Neuronal stem cell (in vitro differentiated cells): ENCODE measurements around the gene EIF4E3.

ENCODE experiments used
- DNase-seq: peaks from one replicate; pipeline ENCODE4 v3.0.0-alpha.2; 2013; ENCODE audit warnings: low spot score
- H2AFZ ChIP-seq: one replicate; pipeline ENCODE4 v1.6.1; 2013; ENCODE audit warnings: mild to moderate bottlenecking, low read length, inconsistent platforms
- H2AK5ac ChIP-seq: 2 replicates; pipeline ENCODE4 v1.6.1; 2013; ENCODE audit warnings: low read depth, mild to moderate bottlenecking, inconsistent platforms, low read length, moderate library complexity, mixed read lengths
- H2BK120ac ChIP-seq: 2 replicates; pipeline ENCODE4 v1.6.1; 2013; ENCODE audit warnings: low read depth, mild to moderate bottlenecking, inconsistent platforms, low read length, moderate library complexity, mixed read lengths
- H2BK12ac ChIP-seq: one replicate; pipeline ENCODE4 v1.6.1; 2013; ENCODE audit warnings: low read length, inconsistent platforms
- H2BK15ac ChIP-seq: 2 replicates; pipeline ENCODE4 v1.6.1; 2013; ENCODE audit warnings: mild to moderate bottlenecking, low read length, inconsistent platforms, mixed read lengths
- H2BK5ac ChIP-seq: one replicate; pipeline ENCODE4 v1.6.1; 2013; ENCODE audit warnings: inconsistent platforms, mild to moderate bottlenecking, low read length, moderate library complexity
- H3K14ac ChIP-seq: one replicate; pipeline ENCODE4 v1.6.1; 2013; ENCODE audit warnings: low read length, inconsistent platforms
- H3K18ac ChIP-seq: 2 replicates; pipeline ENCODE4 v1.6.1; 2013; ENCODE audit warnings: low read length, inconsistent platforms
- H3K23ac ChIP-seq: 2 replicates; pipeline ENCODE4 v1.6.1; 2013; ENCODE audit warnings: low read depth, mild to moderate bottlenecking, mixed read lengths, low read length, inconsistent platforms; ENCODE audit not compliant: poor library complexity
- H3K27ac ChIP-seq: replicated peaks from 3 replicates; pipeline ENCODE4 v1.5.1; 2013; ENCODE audit warnings: low read length, inconsistent platforms
- H3K27me3 ChIP-seq, 3 experiments: 2 replicates each; pipeline ENCODE4 v1.6.1; 2013; ENCODE audit warnings: low read length in 3 of 3, mild to moderate bottlenecking in 2 of 3, inconsistent platforms in 1 of 3, low read depth in 1 of 3, mixed read lengths in 1 of 3, moderate library complexity in 1 of 3; ENCODE audit not compliant: control insufficient read depth in 3 of 3, insufficient read depth in 3 of 3
- H3K36me3 ChIP-seq, 2 donors: replicated peaks in 1 of 2; 2 replicates each; pipeline ENCODE4 v1.6.1; 2013; ENCODE audit warnings: low read length in 2 of 2; ENCODE audit not compliant: control insufficient read depth in 2 of 2, insufficient read depth in 2 of 2
- H3K4ac ChIP-seq: 2 replicates; pipeline ENCODE4 v1.6.1; 2013; ENCODE audit warnings: inconsistent platforms, mild to moderate bottlenecking, low read length, moderate library complexity
- H3K4me1 ChIP-seq, 2 donors: 1 replicate in 1 of 2; 2 replicates in 1 of 2; pipeline ENCODE4 v1.6.1; 2013; ENCODE audit warnings: low read length in 2 of 2, low read depth in 1 of 2; ENCODE audit not compliant: control insufficient read depth in 2 of 2, insufficient read depth in 1 of 2
- H3K4me2 ChIP-seq: one replicate; pipeline ENCODE4 v1.6.1; 2013; ENCODE audit warnings: mild to moderate bottlenecking, low read length, inconsistent platforms; ENCODE audit not compliant: insufficient read depth, poor library complexity, severe bottlenecking
- H3K4me3 ChIP-seq, 2 donors: 2 replicates each; pipeline ENCODE4 v1.5.1; 2013; ENCODE audit warnings: low read length in 2 of 2, mild to moderate bottlenecking in 2 of 2, inconsistent platforms in 1 of 2, moderate library complexity in 1 of 2
- H3K79me1 ChIP-seq: one replicate; pipeline ENCODE4 v1.6.1; 2013; ENCODE audit warnings: low read depth, mild to moderate bottlenecking, inconsistent platforms, low read length, moderate library complexity
- H3K9ac ChIP-seq: one replicate; pipeline ENCODE4 v1.6.1; 2013; ENCODE audit warnings: mild to moderate bottlenecking, low read depth, low read length, inconsistent platforms; ENCODE audit not compliant: poor library complexity
- H3K9me3 ChIP-seq, 2 donors: replicated peaks in 1 of 2; 2 replicates each; pipeline versions ENCODE3 to v1.6.1; 2013; ENCODE audit warnings: low read length in 2 of 2, mild to moderate bottlenecking in 2 of 2, inconsistent platforms in 1 of 2, low read depth in 1 of 2, mixed read lengths in 1 of 2, moderate library complexity in 1 of 2; ENCODE audit not compliant: control insufficient read depth in 2 of 2, insufficient read depth in 1 of 2
- H4K8ac ChIP-seq: one replicate; pipeline ENCODE4 v1.6.1; 2013; ENCODE audit warnings: low read depth, mild to moderate bottlenecking, inconsistent platforms, low read length, moderate library complexity
- H4K91ac ChIP-seq: one replicate; pipeline ENCODE4 v1.6.1; 2013; ENCODE audit warnings: low read length, low read depth, mild to moderate bottlenecking, inconsistent platforms; ENCODE audit not compliant: poor library complexity
- WGBS, 2 donors: extraction: QIAGEN DNeasy Blood & Tissue Kit; methylation state at CpG; one replicate each; pipeline ENCODE4 v1.1.7; 2013; ENCODE audit warnings: missing lambda C conversion rate in 2 of 2, mixed read lengths in 1 of 2; ENCODE audit not compliant: insufficient read length in 2 of 2, insufficient replicate concordance in 1 of 2; ENCODE audit errors: extremely low coverage in 2 of 2; 5-methylcytosine and 5-hydroxymethylcytosine counted together

EIF4E3 gene

DNA sequence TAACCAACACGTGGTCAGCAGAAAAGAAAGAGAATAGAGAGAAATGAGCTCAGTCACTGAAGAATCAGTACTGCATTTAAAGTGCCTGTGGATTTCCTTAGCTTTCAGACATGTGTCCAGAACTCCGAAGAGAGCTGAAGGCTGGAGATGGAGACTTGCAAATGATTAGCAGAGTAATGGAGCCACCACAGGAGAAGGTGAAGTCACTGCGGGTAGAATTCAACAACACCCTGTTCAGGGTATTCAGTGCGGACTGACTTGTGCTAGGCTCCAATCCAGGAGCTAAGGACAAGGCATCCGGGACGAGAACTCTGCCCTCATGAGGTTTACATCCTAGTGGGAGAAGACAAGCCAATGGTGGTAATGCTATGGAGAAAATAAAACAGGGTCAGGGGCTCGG is 4.2 kb downstream of the EIF4E3 start:
- H3K23ac ChIP-seq, result no peak overlapping the region
- H4K91ac ChIP-seq, result no peak overlapping the region
- no peak overlapping the region for H3K27ac ChIP-seq
- no peak overlapping the region for H3K18ac ChIP-seq
- H2AK5ac ChIP-seq, result no peak overlapping the region
- no peak overlapping the region for H4K8ac ChIP-seq
- WGBS, 2 donors, result no CpG with 5 or more reads among the region's 7 CpGs
- no peak overlapping the region for H3K4me3 ChIP-seq
- no peak overlapping the region for H3K14ac ChIP-seq
- no peak overlapping the region for H2BK15ac ChIP-seq
- H3K4me2 ChIP-seq, result no peak overlapping the region
- no peak overlapping the region for H2AFZ ChIP-seq
- H3K4me1 ChIP-seq, result peaks cover 2 to 6% of the 10 kb centered on the region in 2 donors
- H3K9ac ChIP-seq, result no peak overlapping the region
- H2BK12ac ChIP-seq, result no peak overlapping the region
- no peaks in the 10 kb centered on the region for H3K9me3 ChIP-seq
- H3K36me3 ChIP-seq, result no peaks in the 10 kb centered on the region
- H2BK5ac ChIP-seq, result no peak overlapping the region
- H3K27me3 ChIP-seq, result peaks cover 0 to 58% (median 14%) of the 10 kb centered on the region in 3 experiments
- no peak overlapping the region for H3K4ac ChIP-seq
- DNase-seq, result no peak
- H2BK120ac ChIP-seq, result no peak overlapping the region
- peaks cover 2% of the 10 kb centered on the region for H3K79me1 ChIP-seq

DNA sequence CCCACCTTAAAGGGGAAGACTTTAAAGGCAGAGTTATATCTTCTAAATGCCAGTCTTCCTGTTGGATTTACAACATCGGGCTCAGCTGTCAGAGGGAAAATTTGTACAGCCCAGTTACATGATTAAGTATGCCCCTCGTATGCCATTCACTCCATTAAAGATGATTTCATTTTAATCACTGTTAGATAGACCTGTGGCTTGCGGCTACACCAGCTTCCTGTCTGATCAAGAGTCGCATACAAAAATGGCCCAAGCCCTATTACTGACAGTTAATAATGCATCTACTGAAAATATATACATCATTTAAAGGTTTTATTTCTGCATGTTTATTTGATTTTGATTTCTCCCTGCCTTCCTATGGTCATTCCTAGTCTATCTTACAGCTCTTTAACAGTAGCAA is 7.1 kb downstream of the EIF4E3 start:
- WGBS, 2 donors, result no CpG with 5 or more reads among the region's 4 CpGs
- Histone ChIP-seq H3K9ac (no peak overlapping the region), H3K27me3 (peaks cover 0 to 37% (median 3%) of the 10 kb centered on the region in 3 experiments), H3K18ac (no peak overlapping the region), H2AFZ (no peak overlapping the region), H2BK5ac (no peak overlapping the region), H2BK15ac (no peak overlapping the region), H2BK120ac (no peak overlapping the region), H2BK12ac (no peak overlapping the region), H4K8ac (no peak overlapping the region), H4K91ac (no peak overlapping the region), H3K4me2 (no peak overlapping the region), H3K36me3 (no peaks in the 10 kb centered on the region), H2AK5ac (no peak overlapping the region), H3K9me3 (no peaks in the 10 kb centered on the region), H3K23ac (no peak overlapping the region), H3K79me1 (peaks cover 2% of the 10 kb centered on the region), H3K4me1 (no peaks in the 10 kb centered on the region), H3K4ac (no peak overlapping the region), H3K27ac (no peak overlapping the region), H3K4me3 (no peak overlapping the region), H3K14ac (no peak overlapping the region)
- no peak for DNase-seq

DNA sequence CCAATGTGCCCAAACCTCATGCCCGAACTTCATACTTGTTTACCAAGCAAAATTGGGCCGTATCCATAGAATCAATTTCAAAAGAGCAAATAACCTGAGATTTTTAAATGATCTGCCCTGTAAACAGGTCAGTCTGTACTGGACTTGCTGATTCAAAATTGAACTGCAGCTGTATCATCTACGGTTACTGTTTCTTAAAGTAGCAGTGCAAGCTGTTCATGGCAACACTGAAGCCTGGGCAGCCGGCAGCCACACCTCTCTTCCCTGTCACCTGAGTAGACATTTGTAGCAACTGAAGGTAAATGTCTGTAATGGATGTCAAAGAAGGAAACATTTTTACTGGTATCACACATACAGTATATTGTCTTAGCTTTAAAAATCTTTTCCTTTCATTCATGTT is 10.6 kb downstream of the EIF4E3 start:
- Histone ChIP-seq H4K8ac (no peak overlapping the region), H4K91ac (no peak overlapping the region), H3K9me3 (no peaks in the 10 kb centered on the region), H3K27me3 (peaks cover 0 to 17% (median 0%) of the 10 kb centered on the region in 3 experiments), H2BK5ac (no peak overlapping the region), H3K4me2 (no peak overlapping the region), H3K23ac (no peak overlapping the region), H3K79me1 (peaks cover 2% of the 10 kb centered on the region), H2BK12ac (no peak overlapping the region), H3K14ac (no peak overlapping the region), H3K18ac (no peak overlapping the region), H3K4me1 (no peaks in the 10 kb centered on the region), H3K9ac (no peak overlapping the region), H2BK120ac (no peak overlapping the region), H2AFZ (no peak overlapping the region), H2AK5ac (no peak overlapping the region), H2BK15ac (no peak overlapping the region), H3K36me3 (no peaks in the 10 kb centered on the region), H3K27ac (no peak overlapping the region), H3K4ac (no peak overlapping the region), H3K4me3 (no peak overlapping the region)
- no CpG with 5 or more reads among the region's 4 CpGs for WGBS, 2 donors
- DNase-seq, result no peak

DNA sequence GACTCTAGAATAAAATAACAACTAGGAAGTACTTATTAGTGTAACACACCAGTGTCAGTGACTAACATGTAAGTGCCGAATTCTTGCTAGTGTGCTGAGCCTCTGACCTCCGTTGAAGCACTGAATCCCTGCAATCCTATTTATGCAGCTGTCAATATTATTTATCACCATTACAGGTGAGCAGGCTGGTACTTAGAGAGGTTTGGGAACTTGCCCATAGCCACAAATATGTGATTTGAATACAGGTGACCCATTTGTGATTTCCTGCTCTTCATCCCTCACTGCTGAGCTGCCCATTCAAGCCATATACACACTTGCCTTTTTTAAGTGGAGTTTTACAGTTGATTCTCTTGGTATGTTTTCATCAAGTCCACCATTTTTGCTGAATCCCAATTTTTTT is 12.2 kb downstream of the EIF4E3 start:
- H3K27me3 ChIP-seq, result peaks cover 0 to 15% (median 0%) of the 10 kb centered on the region in 3 experiments
- H3K23ac ChIP-seq, result no peak overlapping the region
- H2BK12ac ChIP-seq, result no peak overlapping the region
- H4K91ac ChIP-seq, result no peak overlapping the region
- no peak overlapping the region for H3K4ac ChIP-seq
- no peak for DNase-seq
- no peak overlapping the region for H3K27ac ChIP-seq
- H3K4me2 ChIP-seq, result no peak overlapping the region
- no peak overlapping the region for H4K8ac ChIP-seq
- H3K4me1 ChIP-seq, result no peaks in the 10 kb centered on the region
- WGBS, 2 donors, result no CpG with 5 or more reads among the region's 2 CpGs
- no peak overlapping the region for H3K4me3 ChIP-seq
- no peak overlapping the region for H3K18ac ChIP-seq
- H2BK5ac ChIP-seq, result no peak overlapping the region
- H3K36me3 ChIP-seq, result no peaks in the 10 kb centered on the region
- H3K14ac ChIP-seq, result no peak overlapping the region
- no peak overlapping the region for H2BK120ac ChIP-seq
- H2AK5ac ChIP-seq, result no peak overlapping the region
- H3K9me3 ChIP-seq, result no peaks in the 10 kb centered on the region
- H3K79me1 ChIP-seq, result peaks cover 2% of the 10 kb centered on the region
- no peak overlapping the region for H2BK15ac ChIP-seq
- H2AFZ ChIP-seq, result no peak overlapping the region
- no peak overlapping the region for H3K9ac ChIP-seq
